ENCODE data around the gene SLC39A2.

DNA sequence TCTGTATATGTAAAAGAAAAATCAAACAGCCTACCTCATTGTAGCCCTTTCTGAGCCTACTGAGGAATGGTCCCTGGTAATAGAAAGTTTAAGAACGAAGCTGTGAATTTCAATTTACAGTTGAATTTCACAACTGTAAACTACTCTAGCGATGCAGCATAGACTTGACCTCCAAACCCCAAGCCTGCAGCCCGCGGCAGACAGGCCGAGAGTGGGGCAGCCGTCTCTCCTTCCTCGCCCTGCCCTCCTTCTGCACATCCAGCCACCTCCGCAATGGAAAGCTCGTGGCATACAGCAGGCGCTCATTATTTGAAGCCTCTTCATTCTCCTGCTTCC is 28.5 kb upstream of the SLC39A2 start:
- no peak for TF ChIP-seq GABPA (IDR thresholded peaks at IDR 0.05 in 1 of 2, conservative IDR thresholded peaks at IDR 0.05 in 1 of 2)
- no peak for TF ChIP-seq RXRA (IDR thresholded peaks at IDR 0.05)
- TF ChIP-seq REST (IDR thresholded peaks at IDR 0.05), result no peak
- TF ChIP-seq, protein P1, sequence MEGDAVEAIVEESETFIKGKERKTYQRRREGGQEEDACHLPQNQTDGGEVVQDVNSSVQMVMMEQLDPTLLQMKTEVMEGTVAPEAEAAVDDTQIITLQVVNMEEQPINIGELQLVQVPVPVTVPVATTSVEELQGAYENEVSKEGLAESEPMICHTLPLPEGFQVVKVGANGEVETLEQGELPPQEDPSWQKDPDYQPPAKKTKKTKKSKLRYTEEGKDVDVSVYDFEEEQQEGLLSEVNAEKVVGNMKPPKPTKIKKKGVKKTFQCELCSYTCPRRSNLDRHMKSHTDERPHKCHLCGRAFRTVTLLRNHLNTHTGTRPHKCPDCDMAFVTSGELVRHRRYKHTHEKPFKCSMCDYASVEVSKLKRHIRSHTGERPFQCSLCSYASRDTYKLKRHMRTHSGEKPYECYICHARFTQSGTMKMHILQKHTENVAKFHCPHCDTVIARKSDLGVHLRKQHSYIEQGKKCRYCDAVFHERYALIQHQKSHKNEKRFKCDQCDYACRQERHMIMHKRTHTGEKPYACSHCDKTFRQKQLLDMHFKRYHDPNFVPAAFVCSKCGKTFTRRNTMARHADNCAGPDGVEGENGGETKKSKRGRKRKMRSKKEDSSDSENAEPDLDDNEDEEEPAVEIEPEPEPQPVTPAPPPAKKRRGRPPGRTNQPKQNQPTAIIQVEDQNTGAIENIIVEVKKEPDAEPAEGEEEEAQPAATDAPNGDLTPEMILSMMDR (IDR thresholded peaks at IDR 0.05; ENCODE audit: low read depth, low read length, missing input control), result no peak

All from liver (tissue), 3 donors.